Hepatocyte (in vitro differentiated cells): Measurements from ENCODE around the gene MEPE.

Experiments
- EZH2 ChIP-seq: fragments of 200-600 bp; sonication (generic); IDR thresholded peaks from 2 replicates; pipeline ENCODE4 v1.6.1; 2016; ENCODE audit warnings: antibody characterized with exemption, mild to moderate bottlenecking, borderline replicate concordance
- EZH2phosphoT487 ChIP-seq: fragments of 200-600 bp; sonication (generic); IDR thresholded peaks from one replicate; pipeline ENCODE4 v1.6.1; 2018; ENCODE audit warnings: antibody characterized with exemption, mild to moderate bottlenecking, low read depth, moderate library complexity; ENCODE audit not compliant: unreplicated experiment, severe bottlenecking
- TF ChIP-seq, protein P1 (sequence below): fragments of 200-600 bp; sonication (generic); IDR thresholded peaks from 2 replicates; pipeline ENCODE4 v1.5.1; 2016; ENCODE audit warnings: antibody characterized with exemption, mild to moderate bottlenecking; ENCODE audit not compliant: poor library complexity

DNA sequence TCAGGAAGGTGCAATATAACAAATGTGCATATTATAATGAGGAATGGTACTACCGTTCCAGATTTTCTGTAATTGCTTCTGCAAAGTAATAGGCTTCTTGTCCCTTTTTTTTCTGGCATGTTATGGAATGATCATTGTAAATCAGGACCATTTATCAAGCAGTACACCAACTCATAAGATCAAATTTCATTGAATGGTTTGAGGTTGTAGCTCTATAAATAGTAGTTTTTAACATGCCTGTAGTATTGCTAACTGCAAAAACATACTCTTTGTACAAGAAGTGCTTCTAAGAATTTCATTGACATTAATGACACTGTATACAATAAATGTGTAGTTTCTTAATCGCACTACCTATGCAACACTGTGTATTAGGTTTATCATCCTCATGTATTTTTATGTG is 20.8 kb upstream of the MEPE start:
- TF ChIP-seq, protein P1, sequence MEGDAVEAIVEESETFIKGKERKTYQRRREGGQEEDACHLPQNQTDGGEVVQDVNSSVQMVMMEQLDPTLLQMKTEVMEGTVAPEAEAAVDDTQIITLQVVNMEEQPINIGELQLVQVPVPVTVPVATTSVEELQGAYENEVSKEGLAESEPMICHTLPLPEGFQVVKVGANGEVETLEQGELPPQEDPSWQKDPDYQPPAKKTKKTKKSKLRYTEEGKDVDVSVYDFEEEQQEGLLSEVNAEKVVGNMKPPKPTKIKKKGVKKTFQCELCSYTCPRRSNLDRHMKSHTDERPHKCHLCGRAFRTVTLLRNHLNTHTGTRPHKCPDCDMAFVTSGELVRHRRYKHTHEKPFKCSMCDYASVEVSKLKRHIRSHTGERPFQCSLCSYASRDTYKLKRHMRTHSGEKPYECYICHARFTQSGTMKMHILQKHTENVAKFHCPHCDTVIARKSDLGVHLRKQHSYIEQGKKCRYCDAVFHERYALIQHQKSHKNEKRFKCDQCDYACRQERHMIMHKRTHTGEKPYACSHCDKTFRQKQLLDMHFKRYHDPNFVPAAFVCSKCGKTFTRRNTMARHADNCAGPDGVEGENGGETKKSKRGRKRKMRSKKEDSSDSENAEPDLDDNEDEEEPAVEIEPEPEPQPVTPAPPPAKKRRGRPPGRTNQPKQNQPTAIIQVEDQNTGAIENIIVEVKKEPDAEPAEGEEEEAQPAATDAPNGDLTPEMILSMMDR = no peak
- TF ChIP-seq EZH2 (no peak), EZH2phosphoT487 (no peak)
